ENCODE measurements around the gene SORL1. TPM values are rescaled to one million over a fixed set of nuclear protein-coding genes. Genes with fewer than 3 reads are reported as not detected.
A peak's percentile ranks its signal among the peaks of the same experiment; 100 is the strongest.

SORL1 gene
- total and polyA plus RNA-seq, 2 of the 13 experiments (the other 11 are each of a cell fraction or from before 2014, with no cell fraction given) = 21.3 to 148 TPM

GRCh38 chr11:121451986-121452608 lies at the start of gene SORL1 (continued):
- no peak; the same call in 1 of the 2 replicates for TF ChIP-seq ZBTB2 (CRISPR knock-in tag; IDR thresholded peaks at IDR 0.05; ENCODE audit: low read depth)
- TF ChIP-seq GLMP (CRISPR knock-in tag; IDR thresholded peaks at IDR 0.05; ENCODE audit: borderline replicate concordance) = no peak
- TF ChIP-seq ZFP41 (CRISPR knock-in tag; IDR thresholded peaks at IDR 0.05; ENCODE audit: borderline replicate concordance) = no peak; the same call in 1 of the 2 replicates
- TF ChIP-seq POLR2A (IDR thresholded peaks at IDR 0.05; ENCODE audit: insufficient read depth in 1 of 2, low read depth in 2 of 2, low read length in 2 of 2) = peak; percentile 71 to 75; a peak in 3 of 4 replicates
- TF ChIP-seq PAWR (CRISPR knock-in tag; IDR thresholded peaks at IDR 0.05; ENCODE audit: borderline replicate concordance) = no peak
- TF ChIP-seq, protein P1, sequence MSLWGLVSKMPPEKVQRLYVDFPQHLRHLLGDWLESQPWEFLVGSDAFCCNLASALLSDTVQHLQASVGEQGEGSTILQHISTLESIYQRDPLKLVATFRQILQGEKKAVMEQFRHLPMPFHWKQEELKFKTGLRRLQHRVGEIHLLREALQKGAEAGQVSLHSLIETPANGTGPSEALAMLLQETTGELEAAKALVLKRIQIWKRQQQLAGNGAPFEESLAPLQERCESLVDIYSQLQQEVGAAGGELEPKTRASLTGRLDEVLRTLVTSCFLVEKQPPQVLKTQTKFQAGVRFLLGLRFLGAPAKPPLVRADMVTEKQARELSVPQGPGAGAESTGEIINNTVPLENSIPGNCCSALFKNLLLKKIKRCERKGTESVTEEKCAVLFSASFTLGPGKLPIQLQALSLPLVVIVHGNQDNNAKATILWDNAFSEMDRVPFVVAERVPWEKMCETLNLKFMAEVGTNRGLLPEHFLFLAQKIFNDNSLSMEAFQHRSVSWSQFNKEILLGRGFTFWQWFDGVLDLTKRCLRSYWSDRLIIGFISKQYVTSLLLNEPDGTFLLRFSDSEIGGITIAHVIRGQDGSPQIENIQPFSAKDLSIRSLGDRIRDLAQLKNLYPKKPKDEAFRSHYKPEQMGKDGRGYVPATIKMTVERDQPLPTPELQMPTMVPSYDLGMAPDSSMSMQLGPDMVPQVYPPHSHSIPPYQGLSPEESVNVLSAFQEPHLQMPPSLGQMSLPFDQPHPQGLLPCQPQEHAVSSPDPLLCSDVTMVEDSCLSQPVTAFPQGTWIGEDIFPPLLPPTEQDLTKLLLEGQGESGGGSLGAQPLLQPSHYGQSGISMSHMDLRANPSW (CRISPR knock-in tag; IDR thresholded peaks at IDR 0.05; ENCODE audit: borderline replicate concordance) = no peak
- TF ChIP-seq POLR2G (IDR thresholded peaks at IDR 0.05; ENCODE audit: low read depth, low read length) = peak; percentile 62
- no peak for TF ChIP-seq TCF7 (IDR thresholded peaks at IDR 0.05; ENCODE audit: low read depth)
- TF ChIP-seq ZNF124 (CRISPR knock-in tag; IDR thresholded peaks at IDR 0.05) = no peak
- TF ChIP-seq ZNF567 (CRISPR knock-in tag; IDR thresholded peaks at IDR 0.05; ENCODE audit: borderline replicate concordance) = 0 out of 2 replicates have a peak, but pooled peaks have one; percentile 28
- TF ChIP-seq ZFX (CRISPR knock-in tag; IDR thresholded peaks at IDR 0.05; ENCODE audit: low read depth) = peak; percentile 70
- peak; percentile 78 for TF ChIP-seq ASH2L (IDR thresholded peaks at IDR 0.05; ENCODE audit: insufficient read length, low read depth, low read length)
- TF ChIP-seq GZF1 (CRISPR knock-in tag; IDR thresholded peaks at IDR 0.05) = 0 out of 2 replicates have a peak, but pooled peaks have one; percentile 70
- TF ChIP-seq, protein P2, sequence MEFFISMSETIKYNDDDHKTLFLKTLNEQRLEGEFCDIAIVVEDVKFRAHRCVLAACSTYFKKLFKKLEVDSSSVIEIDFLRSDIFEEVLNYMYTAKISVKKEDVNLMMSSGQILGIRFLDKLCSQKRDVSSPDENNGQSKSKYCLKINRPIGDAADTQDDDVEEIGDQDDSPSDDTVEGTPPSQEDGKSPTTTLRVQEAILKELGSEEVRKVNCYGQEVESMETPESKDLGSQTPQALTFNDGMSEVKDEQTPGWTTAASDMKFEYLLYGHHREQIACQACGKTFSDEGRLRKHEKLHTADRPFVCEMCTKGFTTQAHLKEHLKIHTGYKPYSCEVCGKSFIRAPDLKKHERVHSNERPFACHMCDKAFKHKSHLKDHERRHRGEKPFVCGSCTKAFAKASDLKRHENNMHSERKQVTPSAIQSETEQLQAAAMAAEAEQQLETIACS (CRISPR knock-in tag; IDR thresholded peaks at IDR 0.05) = peak; percentile 93
- no peak for TF ChIP-seq ZNF296 (CRISPR knock-in tag; conservative IDR thresholded peaks at IDR 0.05)
- TF ChIP-seq, protein P3, sequence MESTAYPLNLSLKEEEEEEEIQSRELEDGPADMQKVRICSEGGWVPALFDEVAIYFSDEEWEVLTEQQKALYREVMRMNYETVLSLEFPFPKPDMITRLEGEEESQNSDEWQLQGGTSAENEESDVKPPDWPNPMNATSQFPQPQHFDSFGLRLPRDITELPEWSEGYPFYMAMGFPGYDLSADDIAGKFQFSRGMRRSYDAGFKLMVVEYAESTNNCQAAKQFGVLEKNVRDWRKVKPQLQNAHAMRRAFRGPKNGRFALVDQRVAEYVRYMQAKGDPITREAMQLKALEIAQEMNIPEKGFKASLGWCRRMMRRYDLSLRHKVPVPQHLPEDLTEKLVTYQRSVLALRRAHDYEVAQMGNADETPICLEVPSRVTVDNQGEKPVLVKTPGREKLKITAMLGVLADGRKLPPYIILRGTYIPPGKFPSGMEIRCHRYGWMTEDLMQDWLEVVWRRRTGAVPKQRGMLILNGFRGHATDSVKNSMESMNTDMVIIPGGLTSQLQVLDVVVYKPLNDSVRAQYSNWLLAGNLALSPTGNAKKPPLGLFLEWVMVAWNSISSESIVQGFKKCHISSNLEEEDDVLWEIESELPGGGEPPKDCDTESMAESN (CRISPR knock-in tag; conservative IDR thresholded peaks at IDR 0.05) = peak; percentile 82
- TF ChIP-seq, protein P4, sequence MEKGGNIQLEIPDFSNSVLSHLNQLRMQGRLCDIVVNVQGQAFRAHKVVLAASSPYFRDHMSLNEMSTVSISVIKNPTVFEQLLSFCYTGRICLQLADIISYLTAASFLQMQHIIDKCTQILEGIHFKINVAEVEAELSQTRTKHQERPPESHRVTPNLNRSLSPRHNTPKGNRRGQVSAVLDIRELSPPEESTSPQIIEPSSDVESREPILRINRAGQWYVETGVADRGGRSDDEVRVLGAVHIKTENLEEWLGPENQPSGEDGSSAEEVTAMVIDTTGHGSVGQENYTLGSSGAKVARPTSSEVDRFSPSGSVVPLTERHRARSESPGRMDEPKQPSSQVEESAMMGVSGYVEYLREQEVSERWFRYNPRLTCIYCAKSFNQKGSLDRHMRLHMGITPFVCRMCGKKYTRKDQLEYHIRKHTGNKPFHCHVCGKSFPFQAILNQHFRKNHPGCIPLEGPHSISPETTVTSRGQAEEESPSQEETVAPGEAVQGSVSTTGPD (CRISPR knock-in tag; IDR thresholded peaks at IDR 0.05) = no peak
- TF ChIP-seq HNRNPK (IDR thresholded peaks at IDR 0.05; ENCODE audit: low read depth, low read length, poor library complexity, severe bottlenecking) = no peak
- no peak for TF ChIP-seq ZNF20 (CRISPR knock-in tag; IDR thresholded peaks at IDR 0.05)

Measured in HepG2 (cell line).